Measurements from ENCODE around the gene MGAT3. TPM values are rescaled to one million over a fixed set of nuclear protein-coding genes. Genes with fewer than 3 reads are reported as not detected.

The MGAT3 gene, protein sequence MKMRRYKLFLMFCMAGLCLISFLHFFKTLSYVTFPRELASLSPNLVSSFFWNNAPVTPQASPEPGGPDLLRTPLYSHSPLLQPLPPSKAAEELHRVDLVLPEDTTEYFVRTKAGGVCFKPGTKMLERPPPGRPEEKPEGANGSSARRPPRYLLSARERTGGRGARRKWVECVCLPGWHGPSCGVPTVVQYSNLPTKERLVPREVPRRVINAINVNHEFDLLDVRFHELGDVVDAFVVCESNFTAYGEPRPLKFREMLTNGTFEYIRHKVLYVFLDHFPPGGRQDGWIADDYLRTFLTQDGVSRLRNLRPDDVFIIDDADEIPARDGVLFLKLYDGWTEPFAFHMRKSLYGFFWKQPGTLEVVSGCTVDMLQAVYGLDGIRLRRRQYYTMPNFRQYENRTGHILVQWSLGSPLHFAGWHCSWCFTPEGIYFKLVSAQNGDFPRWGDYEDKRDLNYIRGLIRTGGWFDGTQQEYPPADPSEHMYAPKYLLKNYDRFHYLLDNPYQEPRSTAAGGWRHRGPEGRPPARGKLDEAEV
- total RNA-seq (1 to 10 TPM in 5 of 7 donors, under 1 TPM in 2; 0.91 to 5.9 (median 1.1) TPM), polyA plus RNA-seq (1 to 10 TPM; 2.1 to 2.3 TPM)
- long read RNA-seq, donor 1, partial matches to known transcripts, result 0 of 1 reads
- long read RNA-seq, donor 1, other reads (novel, unspliced or antisense), result 1 of 1 reads
- long read RNA-seq, donor 2, full-length matches to known transcripts, result 2 of 15 reads
- long read RNA-seq, donor 2, partial matches to known transcripts, result 13 of 15 reads
- long read RNA-seq, donor 2, other reads (novel, unspliced or antisense), result 0 of 15 reads
- long read RNA-seq, donor 3, full-length matches to known transcripts, result 1 of 13 reads
- long read RNA-seq, donor 3, partial matches to known transcripts, result 0 of 13 reads
- long read RNA-seq, donor 3, other reads (novel, unspliced or antisense), result 12 of 13 reads

DNA sequence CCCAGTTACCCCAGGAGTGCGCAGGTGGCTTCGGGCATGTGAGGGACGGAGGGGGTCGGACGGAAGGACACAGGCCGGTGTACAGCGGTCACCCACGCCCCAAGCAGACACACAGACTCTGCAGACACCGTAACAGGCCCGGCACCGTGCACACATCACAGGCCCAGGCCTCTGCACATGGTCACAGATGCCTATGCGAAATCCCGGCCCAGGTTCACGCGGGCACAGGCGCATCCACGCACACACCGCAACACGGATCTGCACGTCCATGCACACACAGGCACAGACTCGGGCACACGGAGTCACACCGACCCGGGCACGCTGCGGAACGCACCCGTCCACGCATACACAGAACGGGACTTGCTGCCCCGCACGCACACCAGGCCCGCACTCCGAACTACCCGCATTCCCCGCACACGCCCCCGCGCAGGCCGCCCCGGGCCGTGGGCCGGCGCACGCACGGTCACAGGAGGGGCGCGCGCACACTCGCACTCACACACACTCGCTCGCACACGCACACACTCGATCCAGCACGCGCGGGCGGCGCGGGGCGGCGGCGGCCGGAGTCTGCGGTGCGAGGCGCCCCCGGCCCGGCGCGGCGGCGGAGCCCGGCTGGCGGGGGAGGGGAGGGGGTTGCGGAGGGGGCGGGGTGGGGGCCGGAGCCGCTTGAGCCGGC, at the start of gene MGAT3:
Gene MGAT3, plus strand, starts transcription at position 491 of the 676 bp plus-strand sequence. CDS start 30,336 bp downstream, outside the sequence.
- H3K4me1 ChIP-seq (ENCODE audit: insufficient read depth), result no peaks in the 10 kb centered on the region
- no peak within 1 kb of the TSS for H3K27ac ChIP-seq
- intact Hi-C loops (cut with DNase I), result no loop called here
- H3K36me3 ChIP-seq, result no peaks in the 10 kb centered on the region
- H3K27me3 ChIP-seq, result peaks cover 2% of the 10 kb centered on the region
- WGBS, 3 donors, result 16 to 28% (median 17%) methylated on average over 53 to 80 of the region's 80 CpGs
- no peak for DNase-seq
- H3K4me3 ChIP-seq, result peak within 1 kb of the TSS; percentile 29
- H3K9me3 ChIP-seq, result no peaks in the 10 kb centered on the region
- TF ChIP-seq, protein P1, sequence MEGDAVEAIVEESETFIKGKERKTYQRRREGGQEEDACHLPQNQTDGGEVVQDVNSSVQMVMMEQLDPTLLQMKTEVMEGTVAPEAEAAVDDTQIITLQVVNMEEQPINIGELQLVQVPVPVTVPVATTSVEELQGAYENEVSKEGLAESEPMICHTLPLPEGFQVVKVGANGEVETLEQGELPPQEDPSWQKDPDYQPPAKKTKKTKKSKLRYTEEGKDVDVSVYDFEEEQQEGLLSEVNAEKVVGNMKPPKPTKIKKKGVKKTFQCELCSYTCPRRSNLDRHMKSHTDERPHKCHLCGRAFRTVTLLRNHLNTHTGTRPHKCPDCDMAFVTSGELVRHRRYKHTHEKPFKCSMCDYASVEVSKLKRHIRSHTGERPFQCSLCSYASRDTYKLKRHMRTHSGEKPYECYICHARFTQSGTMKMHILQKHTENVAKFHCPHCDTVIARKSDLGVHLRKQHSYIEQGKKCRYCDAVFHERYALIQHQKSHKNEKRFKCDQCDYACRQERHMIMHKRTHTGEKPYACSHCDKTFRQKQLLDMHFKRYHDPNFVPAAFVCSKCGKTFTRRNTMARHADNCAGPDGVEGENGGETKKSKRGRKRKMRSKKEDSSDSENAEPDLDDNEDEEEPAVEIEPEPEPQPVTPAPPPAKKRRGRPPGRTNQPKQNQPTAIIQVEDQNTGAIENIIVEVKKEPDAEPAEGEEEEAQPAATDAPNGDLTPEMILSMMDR (IDR thresholded peaks at IDR 0.05), result no peak
- TF ChIP-seq POLR2A (IDR thresholded peaks at IDR 0.05), result no peak
- TF ChIP-seq EP300 (IDR thresholded peaks at IDR 0.05), result no peak

DNA sequence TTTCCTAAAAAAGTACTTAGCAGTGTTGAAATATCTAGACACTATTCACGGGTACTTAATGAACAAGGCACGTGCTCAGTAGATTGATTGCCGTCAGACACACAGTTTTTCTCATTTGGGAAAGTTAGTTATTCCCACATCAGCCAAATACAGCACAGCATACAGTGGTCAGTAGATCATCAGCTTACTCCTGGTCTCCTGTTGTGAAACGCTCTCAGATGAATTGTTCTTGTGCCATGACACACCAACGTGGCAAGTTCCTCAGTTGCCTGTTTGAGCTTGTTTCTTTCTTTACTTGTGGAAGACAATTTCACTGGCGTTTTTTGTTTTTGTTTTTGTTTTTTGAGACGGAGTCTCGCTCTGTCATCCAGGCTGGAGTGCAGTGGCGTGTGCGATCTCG, 48.6 kb upstream of the MGAT3 start:
- TF ChIP-seq EP300 (IDR thresholded peaks at IDR 0.05) (no peak), POLR2A (IDR thresholded peaks at IDR 0.05) (no peak)
- TF ChIP-seq, protein P1 (IDR thresholded peaks at IDR 0.05), result no peak
- H3K27ac ChIP-seq, result no peak overlapping the region

GRCh38 chr22:39408807-39409206, 48.0 kb upstream of the MGAT3 start:
- H3K27me3 ChIP-seq, result no peaks in the 10 kb centered on the region
- H3K9me3 ChIP-seq, result no peaks in the 10 kb centered on the region
- 71 to 77% (median 73%) methylated on average over 1 of the region's 1 CpG for WGBS, 3 donors
- DNase-seq, result no peak
- H3K36me3 ChIP-seq, result no peaks in the 10 kb centered on the region
- H3K4me1 ChIP-seq (ENCODE audit: insufficient read depth), result peaks cover 11% of the 10 kb centered on the region
- no peak overlapping the region for H3K4me3 ChIP-seq
- intact Hi-C loops (cut with DNase I), result loop anchor here (10.0 kb wide), 3 partner anchors 96 to 234 kb away; partner anchors contain the start of genes ATF4 (in 2 of the 4) and MIEF1 (in 2 of the 4)
- TF ChIP-seq, protein P1 (IDR thresholded peaks at IDR 0.05), result no peak
- TF ChIP-seq POLR2A (IDR thresholded peaks at IDR 0.05), result no peak
- no peak for TF ChIP-seq EP300 (IDR thresholded peaks at IDR 0.05)
- no peak overlapping the region for H3K27ac ChIP-seq

More for the DNA sequence above, 48.6 kb upstream of the MGAT3 start:
- H3K9me3 ChIP-seq, result no peaks in the 10 kb centered on the region
- no peak for DNase-seq
- H3K4me1 ChIP-seq (ENCODE audit: insufficient read depth), result peaks cover 11% of the 10 kb centered on the region
- intact Hi-C loops (cut with DNase I), result loop anchor here (10.0 kb wide), 3 partner anchors 97 to 233 kb away; partner anchors contain the start of genes ATF4 (in 2 of the 4) and MIEF1 (in 2 of the 4)
- H3K4me3 ChIP-seq, result no peak overlapping the region
- H3K27me3 ChIP-seq, result no peaks in the 10 kb centered on the region
- 52 to 72% (median 68%) methylated on average over 11 of the region's 11 CpGs for WGBS, 3 donors
- no peaks in the 10 kb centered on the region for H3K36me3 ChIP-seq
